GM12864 (cell line): ENCODE data around the gene PDE4D.

ENCODE experiments used
- DNase-seq: peaks from one replicate; pipeline ENCODE4 v3.0.0-alpha.2; 2011; ENCODE audit warnings: low read depth
- H3K4me3 ChIP-seq: 2 replicates; pipeline ENCODE4 v1.5.1; 2011; ENCODE audit warnings: mild to moderate bottlenecking, low read depth, low read length, control low read depth
- TF ChIP-seq, protein P1 (sequence below): IDR thresholded peaks from 2 replicates; pipeline ENCODE4 v1.5.1; 2011; ENCODE audit warnings: low read depth, mild to moderate bottlenecking, moderate library complexity, low read length, control low read depth, inconsistent platforms; ENCODE audit errors: missing control alignments

The PDE4D gene

DNA sequence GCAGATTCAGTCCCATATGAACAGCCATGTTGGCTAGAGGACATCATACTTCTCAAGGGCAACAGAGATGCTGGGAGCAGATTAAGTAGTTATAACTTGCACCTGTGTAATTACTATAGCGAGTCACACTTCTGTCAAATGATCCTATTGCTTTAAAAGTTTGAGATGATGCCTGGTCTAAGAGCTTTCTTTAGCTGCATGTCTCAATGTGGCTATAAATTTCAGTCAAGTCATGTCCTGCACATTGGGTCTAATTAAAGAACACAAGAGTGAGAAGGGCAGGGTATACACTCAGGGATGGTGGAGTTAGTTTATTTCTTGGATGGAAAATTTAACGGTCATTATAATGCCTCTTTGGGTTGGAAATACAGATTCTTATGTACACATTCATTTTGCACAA, 753.4 kb downstream of the PDE4D start:
- TF ChIP-seq, protein P1, sequence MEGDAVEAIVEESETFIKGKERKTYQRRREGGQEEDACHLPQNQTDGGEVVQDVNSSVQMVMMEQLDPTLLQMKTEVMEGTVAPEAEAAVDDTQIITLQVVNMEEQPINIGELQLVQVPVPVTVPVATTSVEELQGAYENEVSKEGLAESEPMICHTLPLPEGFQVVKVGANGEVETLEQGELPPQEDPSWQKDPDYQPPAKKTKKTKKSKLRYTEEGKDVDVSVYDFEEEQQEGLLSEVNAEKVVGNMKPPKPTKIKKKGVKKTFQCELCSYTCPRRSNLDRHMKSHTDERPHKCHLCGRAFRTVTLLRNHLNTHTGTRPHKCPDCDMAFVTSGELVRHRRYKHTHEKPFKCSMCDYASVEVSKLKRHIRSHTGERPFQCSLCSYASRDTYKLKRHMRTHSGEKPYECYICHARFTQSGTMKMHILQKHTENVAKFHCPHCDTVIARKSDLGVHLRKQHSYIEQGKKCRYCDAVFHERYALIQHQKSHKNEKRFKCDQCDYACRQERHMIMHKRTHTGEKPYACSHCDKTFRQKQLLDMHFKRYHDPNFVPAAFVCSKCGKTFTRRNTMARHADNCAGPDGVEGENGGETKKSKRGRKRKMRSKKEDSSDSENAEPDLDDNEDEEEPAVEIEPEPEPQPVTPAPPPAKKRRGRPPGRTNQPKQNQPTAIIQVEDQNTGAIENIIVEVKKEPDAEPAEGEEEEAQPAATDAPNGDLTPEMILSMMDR = no peak
- DNase-seq = no peak
- H3K4me3 ChIP-seq = no peak overlapping the region

DNA sequence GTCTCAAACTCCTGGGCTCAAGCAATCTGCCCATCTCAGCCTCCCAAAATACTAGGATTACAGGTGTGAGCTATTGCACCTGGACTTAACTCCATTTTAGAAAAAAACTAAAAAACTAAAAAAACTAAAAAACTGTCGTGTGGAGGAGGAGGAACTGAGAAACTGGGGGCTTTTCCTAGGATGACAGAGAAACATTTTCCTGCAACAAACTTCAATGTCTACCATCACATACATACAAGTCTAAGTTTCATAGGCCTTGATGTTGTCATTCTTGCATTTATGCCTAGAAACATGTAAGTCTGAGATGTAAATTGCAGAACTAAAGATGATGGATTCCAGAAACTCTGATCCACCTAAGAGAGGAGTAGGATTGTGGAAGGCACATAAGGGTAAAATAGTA, 753.8 kb downstream of the PDE4D start:
- TF ChIP-seq, protein P1 = no peak
- DNase-seq = no peak
- no peak overlapping the region for H3K4me3 ChIP-seq

DNA sequence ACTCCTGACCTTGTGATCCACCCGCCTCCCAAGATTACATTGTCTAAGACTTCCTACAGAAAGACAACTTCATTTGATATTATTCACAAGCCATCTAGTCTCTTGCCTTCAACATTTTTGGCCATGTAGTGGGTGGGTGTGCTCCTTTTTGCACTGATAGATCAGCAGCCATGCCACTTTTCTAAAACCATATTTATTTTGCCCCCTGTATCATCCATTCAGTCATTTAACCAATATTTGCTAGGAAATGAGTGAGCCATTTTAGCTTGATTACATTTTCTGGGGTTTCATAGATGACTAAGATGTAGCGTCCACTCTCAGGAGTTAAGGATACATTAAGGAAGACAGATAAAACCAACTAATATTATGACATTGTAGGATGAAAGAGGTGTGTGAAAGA, 755.0 kb downstream of the PDE4D start:
- DNase-seq = no peak
- no peak overlapping the region for H3K4me3 ChIP-seq
- TF ChIP-seq, protein P1 = no peak

DNA sequence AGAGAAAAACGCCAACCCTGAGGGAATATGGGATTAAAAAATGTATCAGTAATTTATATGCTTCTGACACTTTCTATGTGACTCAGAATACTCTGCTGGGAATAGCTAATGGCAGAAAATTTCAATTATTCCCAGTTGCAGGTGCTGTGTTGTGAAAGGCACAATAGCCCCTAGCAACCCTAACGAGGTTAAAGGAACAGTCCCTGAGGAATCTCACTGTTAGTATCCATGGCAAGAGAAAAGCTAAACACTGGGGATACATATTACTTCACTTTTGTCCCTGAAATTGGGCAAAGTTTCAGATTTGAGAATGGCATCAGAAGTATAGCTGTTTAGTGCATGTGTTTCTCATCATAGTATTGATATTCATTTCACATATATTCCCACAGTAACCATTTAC, 755.7 kb downstream of the PDE4D start:
- no peak for DNase-seq
- H3K4me3 ChIP-seq = no peak overlapping the region
- TF ChIP-seq, protein P1 = no peak

DNA sequence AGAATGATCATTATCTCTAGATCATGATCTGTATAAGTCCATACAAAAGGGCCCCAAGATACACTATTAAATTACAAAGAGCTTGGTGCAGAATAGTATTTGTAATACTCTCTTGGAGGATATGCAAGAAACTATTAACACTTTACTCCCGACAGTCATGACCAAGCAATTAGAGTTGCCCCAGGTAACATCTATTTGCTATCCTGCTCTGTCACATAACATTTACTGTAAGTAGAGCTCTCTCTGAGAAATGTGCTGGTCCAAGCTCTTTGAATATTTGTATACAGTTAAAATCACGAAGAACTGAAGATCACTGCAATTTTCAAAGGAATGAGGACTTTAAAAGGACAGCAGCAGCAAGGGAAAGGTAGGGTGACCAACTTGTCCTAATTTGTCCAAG, 757.0 kb downstream of the PDE4D start:
- TF ChIP-seq, protein P1 = no peak
- no peak overlapping the region for H3K4me3 ChIP-seq
- no peak for DNase-seq

DNA sequence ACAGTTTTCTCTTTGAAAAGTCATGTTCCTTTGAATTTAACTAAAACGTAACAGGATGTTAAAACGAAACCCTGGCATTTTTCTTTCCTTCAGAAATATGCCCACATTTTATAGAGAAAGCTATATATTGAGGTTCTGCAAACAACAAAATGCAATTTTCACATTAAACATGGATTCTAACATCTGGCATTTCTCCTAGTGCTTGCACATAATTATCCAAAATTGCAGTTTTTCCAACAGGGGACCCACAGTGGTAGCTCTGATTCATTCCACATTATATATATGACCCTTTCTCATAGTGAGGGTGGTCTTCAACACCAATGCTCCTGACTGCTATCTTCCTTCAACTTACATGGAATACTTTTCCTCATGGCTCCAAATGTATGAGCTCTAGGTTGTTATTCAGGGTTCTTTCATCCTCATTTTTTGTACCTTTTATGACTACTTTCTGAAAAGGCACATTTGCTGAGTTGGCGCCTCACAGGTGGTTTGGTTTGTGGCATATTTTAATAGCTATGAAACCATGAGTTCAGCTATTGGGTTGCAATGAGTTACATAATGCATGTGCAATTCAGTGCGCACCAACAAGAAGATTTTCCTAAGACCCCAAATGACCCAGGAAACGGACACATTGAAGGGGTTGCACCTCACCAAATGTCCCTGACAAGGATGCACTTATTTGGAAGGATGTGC, 758.9 kb downstream of the PDE4D start:
- no peak for DNase-seq
- no peak overlapping the region for H3K4me3 ChIP-seq
- TF ChIP-seq, protein P1 = no peak

DNA sequence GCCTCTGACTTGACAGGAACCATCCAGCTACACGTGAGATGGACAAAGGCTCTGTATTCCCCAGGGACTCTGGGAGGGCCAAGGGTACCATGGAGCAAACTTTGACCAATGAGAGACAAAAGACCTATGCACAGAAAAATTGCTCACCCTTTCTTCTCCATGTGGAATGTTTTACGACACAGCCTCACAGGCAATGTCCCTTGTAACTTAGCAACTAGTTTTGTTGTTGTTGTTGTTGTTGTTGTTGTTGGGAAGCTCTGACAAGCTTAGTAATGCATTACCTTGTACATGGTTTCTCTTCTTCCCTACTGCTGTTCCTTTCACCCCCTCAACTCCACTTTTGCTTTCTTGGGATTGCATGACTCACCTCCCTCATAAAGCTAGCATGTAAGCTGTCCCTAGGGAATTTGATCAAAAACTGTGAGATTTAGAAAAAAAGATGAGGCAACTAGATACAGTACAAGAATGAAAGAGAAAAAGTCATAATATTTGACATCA, 759.7 kb downstream of the PDE4D start:
- DNase-seq = no peak
- no peak overlapping the region for H3K4me3 ChIP-seq

More for the DNA sequence above, 759.7 kb downstream of the PDE4D start:
- TF ChIP-seq, protein P1 = no peak
